Activated CD4-positive, alpha-beta T cell treated with anti-CD3 and anti-CD28 coated beads, Interleukin-2, amount 50 U/mL, for 16 hours (primary cell): ENCODE data around the gene GRIPAP1.
"Not testable (repeated sequence)": the region's sequence is repeated elsewhere in the genome, so short reads cannot be mapped to it uniquely, and the experiment has no call there.

Source experiments
- DNase-seq: peaks from one replicate; pipeline ENCODE4 v3.0.0-alpha.2; 2020

The GRIPAP1 gene

GRCh38 chrX:48997455-48997854 lies 4.6 kb downstream of the GRIPAP1 start:
- no peak for DNase-seq

- peak; percentile 27 for DNase-seq
These were observed 5.1 kb downstream of the GRIPAP1 start for GRCh38 chrX:48996969-48997368.

- DNase-seq: no peak
These were observed 9.7 kb downstream of the GRIPAP1 start for GRCh38 chrX:48992341-48992740.

GRCh38 chrX:48989483-48989882 lies 12.6 kb downstream of the GRIPAP1 start:
- DNase-seq: no peak

GRCh38 chrX:48983896-48984295 lies 18.2 kb downstream of the GRIPAP1 start:
- DNase-seq: no peak

GRCh38 chrX:48983081-48983480 lies 19.0 kb downstream of the GRIPAP1 start:
- DNase-seq: no peak

GRCh38 chrX:48981178-48981577 lies 20.9 kb downstream of the GRIPAP1 start:
- no peak for DNase-seq

GRCh38 chrX:48980341-48980740 lies 21.7 kb downstream of the GRIPAP1 start:
- not testable (repeated sequence) for DNase-seq

- DNase-seq: no peak
These were observed 23.8 kb downstream of the GRIPAP1 start for GRCh38 chrX:48978226-48978625.

- no peak for DNase-seq
These were observed 26.0 kb downstream of the GRIPAP1 start for GRCh38 chrX:48976086-48976485.

GRCh38 chrX:48975541-48975940 lies 26.5 kb downstream of the GRIPAP1 start:
- no peak for DNase-seq

- DNase-seq: no peak
These were observed 27.0 kb downstream of the GRIPAP1 start for GRCh38 chrX:48975041-48975440.

GRCh38 chrX:48974574-48974973 lies 27.5 kb downstream of the GRIPAP1 start:
- DNase-seq: no peak

GRCh38 chrX:48974033-48974432 lies 28.0 kb downstream of the GRIPAP1 start:
- DNase-seq: no peak

GRCh38 chrX:48972220-48973164 lies 29.6 kb downstream of the GRIPAP1 start:
- peak; percentile 36 for DNase-seq

GRCh38 chrX:48971249-48972219 lies 30.5 kb downstream of the GRIPAP1 start, which contains the start of gene KCND1:
TSS of gene KCND1 (minus strand) at chrX:48971844. CDS start at chrX:48970271, 1,573 bp downstream.
- no peak for DNase-seq

GRCh38 chrX:48969471-48969870 lies 32.6 kb downstream of the GRIPAP1 start:
- no peak for DNase-seq

- no peak for DNase-seq
These were observed 33.7 kb downstream of the GRIPAP1 start for GRCh38 chrX:48968377-48968776.

GRCh38 chrX:48966796-48967579 lies 35.1 kb downstream of the GRIPAP1 start:
- DNase-seq: no peak

GRCh38 chrX:48965959-48966358 lies 36.1 kb downstream of the GRIPAP1 start:
- DNase-seq: no peak

GRCh38 chrX:48961585-48962091 lies 40.4 kb downstream of the GRIPAP1 start:
- DNase-seq: no peak

GRCh38 chrX:48960291-48960690 lies 41.8 kb downstream of the GRIPAP1 start:
- no peak for DNase-seq
